A549 (cell line): ENCODE results near the gene RNF26. TPM values are rescaled to one million over a fixed set of nuclear protein-coding genes. Genes with fewer than 3 reads are reported as not detected.
A peak's percentile ranks its signal among the peaks of the same experiment; 100 is the strongest.

Experiments
- ATAC-seq, 2 experiments: fragments of 200-7000 bp in 1 of 2; fragments of >200 bp in 1 of 2; cut with Nextera tagmentation in 1 of 2; cut with Tn5 transposase in 1 of 2; 3 replicates each; pipeline versions ENCODE4 v1.8.0 to v1.9.1; 2018 to 2020; ENCODE audit warnings: mild to moderate bottlenecking in 1 of 2, moderate library complexity in 1 of 2
- CTCF ChIA-PET: fragments of 300-600 bp; sonication (Branson Sonifier 250); formaldehyde crosslinking; extraction: SDS; loops from one replicate; lab custom pipeline; 2021; ENCODE audit warnings: antibody characterized with exemption, inconsistent platforms; lab: Yijun Ruan, JAX
- POLR2A ChIA-PET: fragments of 350-600 bp; formaldehyde crosslinking; extraction: SDS; loops from one replicate; lab custom pipeline; 2021; ENCODE audit warnings: antibody characterized with exemption, inconsistent platforms; lab: Yijun Ruan, JAX
- DNase-seq, 2 experiments: peaks; one replicate each; pipeline versions ENCODE4 v3.0.0 to v3.0.0-alpha.2; 2011 to 2016; ENCODE audit warnings: low read depth in 1 of 2, low spot score in 1 of 2
- FAIRE-seq: peaks from 2 replicates; lab custom pipeline; 2011; peaks lifted over from hg19 to GRCh38; lab: Jason Lieb, UNC
- H3K27ac ChIP-seq, 2 experiments: fragments of >200 bp; sonication (Bioruptor Twin); formaldehyde crosslinking; 3 replicates each; pipeline ENCODE4 v1.5.1; 2016 to 2017
- H3K4me1 ChIP-seq: fragments of >200 bp; sonication (Bioruptor Twin); formaldehyde crosslinking; 3 replicates; pipeline ENCODE4 v1.6.1; 2016
- H3K4me2 ChIP-seq: fragments of >200 bp; sonication (Bioruptor Twin); formaldehyde crosslinking; 3 replicates; pipeline ENCODE4 v1.6.1; 2016
- H3K4me3 ChIP-seq: fragments of >200 bp; sonication (Bioruptor Twin); formaldehyde crosslinking; 3 replicates; pipeline ENCODE4 v1.5.1; 2016
- H3K9me3 ChIP-seq: fragments of >200 bp; sonication (Bioruptor Twin); formaldehyde crosslinking; 3 replicates; pipeline ENCODE4 v1.6.1; 2016
- BHLHE40 ChIP-seq: IDR thresholded peaks from 2 replicates; pipeline ENCODE4 v1.6.1; 2012; ENCODE audit warnings: low read depth, low read length, inconsistent platforms
- CBX2 ChIP-seq: fragments of 200-600 bp; sonication (generic); IDR thresholded peaks from 2 replicates; pipeline ENCODE4 v1.6.1; 2016; ENCODE audit warnings: low read depth, mild to moderate bottlenecking, borderline replicate concordance
- CHD2 ChIP-seq: fragments of 150-350 bp; IDR thresholded peaks from 2 replicates; pipeline ENCODE4 v1.6.1; 2014; ENCODE audit warnings: low read length; ENCODE audit not compliant: partially characterized antibody
- CHD4 ChIP-seq: fragments of 200-600 bp; sonication (generic); IDR thresholded peaks from 2 replicates; pipeline ENCODE4 v1.6.1; 2016; ENCODE audit warnings: antibody characterized with exemption, mild to moderate bottlenecking, borderline replicate concordance
- EP300 ChIP-seq, 2 experiments: fragments of >200 bp; sonication (Bioruptor Twin); formaldehyde crosslinking; IDR thresholded peaks; 2 replicates in 1 of 2; 3 replicates in 1 of 2; pipeline ENCODE4 v1.6.1; 2016 to 2017
- ESRRA ChIP-seq: fragments of 150-350 bp; IDR thresholded peaks from 2 replicates; pipeline ENCODE4 v1.6.1; 2014; ENCODE audit warnings: mild to moderate bottlenecking, low read length, borderline replicate concordance
- FOSL2 ChIP-seq, 2 experiments: fragments of 450-650 bp in 1 of 2; fragments of >200 bp in 1 of 2; sonication (Bioruptor Twin) in 1 of 2; formaldehyde crosslinking; IDR thresholded peaks; 2 replicates each; pipeline versions ENCODE4 v1.5.0 to v1.6.1; 2016 to 2020; ENCODE audit warnings: mild to moderate bottlenecking in 1 of 2, moderate library complexity in 1 of 2
- HDAC2 ChIP-seq: fragments of 200-600 bp; sonication (generic); IDR thresholded peaks from 2 replicates; pipeline ENCODE4 v1.6.1; 2016
- HOXB13 ChIP-seq: fragments of 250-450 bp; sonication (Bioruptor Pico); IDR thresholded peaks from 2 replicates; pipeline ENCODE4 v1.5.0; 2020; ENCODE audit warnings: low read depth, mild to moderate bottlenecking, moderate library complexity
- MAFK ChIP-seq: fragments of 450-650 bp; IDR thresholded peaks from 2 replicates; pipeline ENCODE4 v1.6.1; 2014; ENCODE audit not compliant: partially characterized antibody
- NR3C1 ChIP-seq: fragments of >200 bp; sonication (Bioruptor Twin); formaldehyde crosslinking; IDR thresholded peaks from 3 replicates; pipeline ENCODE4 v1.6.1; 2017
- POLR2A ChIP-seq: IDR thresholded peaks from 2 replicates; pipeline ENCODE4 v1.6.1; 2012; ENCODE audit warnings: mild to moderate bottlenecking, low read length
- RCOR1 ChIP-seq: fragments of 150-350 bp; IDR thresholded peaks from 2 replicates; pipeline ENCODE4 v1.6.1; 2014; ENCODE audit warnings: antibody characterized with exemption, low read length, low read depth
- RFX5 ChIP-seq: fragments of 450-650 bp; IDR thresholded peaks from 2 replicates; pipeline ENCODE4 v1.7.1; 2014; ENCODE audit warnings: antibody characterized with exemption, mild to moderate bottlenecking, moderate library complexity
- RNF2 ChIP-seq: fragments of 200-600 bp; sonication (generic); IDR thresholded peaks from 2 replicates; pipeline ENCODE4 v1.6.1; 2016; ENCODE audit warnings: low read depth, mild to moderate bottlenecking, antibody characterized with exemption, moderate library complexity, borderline replicate concordance
- SREBF2 ChIP-seq: fragments of 450-650 bp; IDR thresholded peaks from 2 replicates; pipeline ENCODE4 v1.6.1; 2014; ENCODE audit warnings: mild to moderate bottlenecking, moderate library complexity
- TP53 ChIP-seq: fragments of 250-450 bp; sonication (Bioruptor Pico); IDR thresholded peaks from 2 replicates; pipeline ENCODE4 v1.5.0; 2021; ENCODE audit warnings: mild to moderate bottlenecking, moderate library complexity
- ZC3H11A ChIP-seq: fragments of 450-650 bp; IDR thresholded peaks from 2 replicates; pipeline ENCODE4 v1.6.1; 2014; ENCODE audit warnings: antibody characterized with exemption, mild to moderate bottlenecking
- ZSCAN20 ChIP-seq: fragments of 250-450 bp; sonication (Bioruptor Pico); IDR thresholded peaks from 2 replicates; pipeline ENCODE4 v1.8.0; 2022; ENCODE audit warnings: mild to moderate bottlenecking, moderate library complexity
- WGBS: methylation state at CpG from one replicate; pipeline ENCODE4 v1.1.6; 2017; ENCODE audit errors: missing lambda C conversion rate; 5-methylcytosine and 5-hydroxymethylcytosine counted together
- polyA plus RNA-seq, 4 experiments: library from polyadenylated mRNA; depleted of rRNA in 3 of 4; stranded (reverse); fragments of >200 nt; fragmentation: RNase III in 1 of 4; extraction: RNeasy Plus Mini Kit Qiagen cat#74134 plus additional on column Dnase treatment in 1 of 4; gene quantifications; 2 replicates in 3 of 4; 3 replicates in 1 of 4; pipeline ENCODE4 v1.2.3, GENCODE V29; 2011 to 2017
- TF ChIP-seq, protein P1 (sequence below): fragments of 450-650 bp; IDR thresholded peaks from 2 replicates; pipeline ENCODE4 v1.6.1; 2014; ENCODE audit warnings: antibody characterized with exemption
- TF ChIP-seq, protein P2 (sequence below): fragments of >200 bp; sonication (Bioruptor Twin); formaldehyde crosslinking; IDR thresholded peaks from 3 replicates; pipeline ENCODE4 v1.5.1; 2016
- TF ChIP-seq, protein P3 (sequence below): fragments of >200 bp; sonication (Bioruptor Twin); formaldehyde crosslinking; IDR thresholded peaks from 2 replicates; pipeline ENCODE4 v1.6.1; 2016
- TF ChIP-seq, protein P4 (sequence below): IDR thresholded peaks from 2 replicates; pipeline ENCODE4 v1.6.1; 2012

The RNF26 gene
- polyA plus RNA-seq, 2 of the 4 experiments (the other 2 are of a cell fraction) = 23.5 to 26.5 TPM

DNA sequence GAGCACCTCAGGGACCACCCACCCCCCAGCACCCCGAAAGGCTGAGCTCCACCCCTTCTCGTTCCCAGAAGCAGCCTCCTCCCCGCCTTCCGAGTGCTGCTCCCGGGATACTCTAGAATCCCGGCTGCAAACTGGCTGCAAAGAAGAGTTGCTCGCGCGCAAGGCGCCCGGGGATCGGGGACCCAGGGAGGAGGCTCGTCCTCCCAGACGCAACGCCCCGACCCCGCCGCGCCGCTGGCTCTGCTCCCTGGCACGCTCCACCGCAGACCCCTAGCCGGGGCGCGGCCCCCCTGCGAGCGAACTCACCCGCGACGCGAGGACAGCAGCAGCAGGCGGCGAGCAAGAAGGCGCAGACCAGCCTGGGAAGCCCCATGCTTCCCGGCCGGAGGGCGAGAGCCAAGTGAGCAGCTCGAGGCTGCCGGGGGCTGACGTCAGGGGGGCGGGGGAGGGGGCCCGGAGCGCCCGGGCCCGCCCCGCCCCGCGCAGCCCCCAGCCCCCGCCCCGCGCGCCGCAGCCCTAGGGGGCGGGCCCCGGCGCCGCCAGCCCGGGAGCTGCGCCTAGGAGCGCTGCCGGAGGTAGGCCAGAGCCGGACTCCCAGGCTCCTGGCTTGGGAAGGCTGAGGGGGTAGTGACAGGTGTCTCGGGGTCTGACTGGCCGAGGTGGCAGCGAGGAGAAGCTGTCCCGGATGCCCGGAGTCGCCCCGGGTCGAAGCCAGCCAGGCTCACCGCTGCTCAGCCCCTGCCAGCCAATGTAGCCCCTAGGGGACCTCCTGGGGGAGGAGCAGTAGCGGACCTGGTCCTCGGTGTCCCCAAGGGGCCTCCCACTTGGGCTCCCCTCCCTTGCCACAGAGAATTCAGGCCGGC, 17.4 kb upstream of the RNF26 start, which contains the start of gene MCAM:
Gene MCAM, minus strand, starts transcription at position 402 of the 863 bp plus-strand sequence. Its CDS starts 29 bp downstream, at position 373.
- no peak for TF ChIP-seq ESRRA
- TF ChIP-seq, protein P1, sequence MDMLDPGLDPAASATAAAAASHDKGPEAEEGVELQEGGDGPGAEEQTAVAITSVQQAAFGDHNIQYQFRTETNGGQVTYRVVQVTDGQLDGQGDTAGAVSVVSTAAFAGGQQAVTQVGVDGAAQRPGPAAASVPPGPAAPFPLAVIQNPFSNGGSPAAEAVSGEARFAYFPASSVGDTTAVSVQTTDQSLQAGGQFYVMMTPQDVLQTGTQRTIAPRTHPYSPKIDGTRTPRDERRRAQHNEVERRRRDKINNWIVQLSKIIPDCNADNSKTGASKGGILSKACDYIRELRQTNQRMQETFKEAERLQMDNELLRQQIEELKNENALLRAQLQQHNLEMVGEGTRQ = no peak
- no peak for TF ChIP-seq POLR2A
- no peak for TF ChIP-seq NR3C1
- TF ChIP-seq, protein P2, sequence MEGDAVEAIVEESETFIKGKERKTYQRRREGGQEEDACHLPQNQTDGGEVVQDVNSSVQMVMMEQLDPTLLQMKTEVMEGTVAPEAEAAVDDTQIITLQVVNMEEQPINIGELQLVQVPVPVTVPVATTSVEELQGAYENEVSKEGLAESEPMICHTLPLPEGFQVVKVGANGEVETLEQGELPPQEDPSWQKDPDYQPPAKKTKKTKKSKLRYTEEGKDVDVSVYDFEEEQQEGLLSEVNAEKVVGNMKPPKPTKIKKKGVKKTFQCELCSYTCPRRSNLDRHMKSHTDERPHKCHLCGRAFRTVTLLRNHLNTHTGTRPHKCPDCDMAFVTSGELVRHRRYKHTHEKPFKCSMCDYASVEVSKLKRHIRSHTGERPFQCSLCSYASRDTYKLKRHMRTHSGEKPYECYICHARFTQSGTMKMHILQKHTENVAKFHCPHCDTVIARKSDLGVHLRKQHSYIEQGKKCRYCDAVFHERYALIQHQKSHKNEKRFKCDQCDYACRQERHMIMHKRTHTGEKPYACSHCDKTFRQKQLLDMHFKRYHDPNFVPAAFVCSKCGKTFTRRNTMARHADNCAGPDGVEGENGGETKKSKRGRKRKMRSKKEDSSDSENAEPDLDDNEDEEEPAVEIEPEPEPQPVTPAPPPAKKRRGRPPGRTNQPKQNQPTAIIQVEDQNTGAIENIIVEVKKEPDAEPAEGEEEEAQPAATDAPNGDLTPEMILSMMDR = no peak
- TF ChIP-seq RCOR1 = no peak
- TF ChIP-seq EP300 (IDR thresholded peaks at IDR 0.05) = no peak
- no peak for TF ChIP-seq CHD2
- no peak for TF ChIP-seq SREBF2
- TF ChIP-seq MAFK = no peak
- TF ChIP-seq TP53 (CRISPR knock-in tag) = no peak
- TF ChIP-seq HDAC2 = no peak
- Histone ChIP-seq H3K4me2 (peak within 1 kb of the TSS; percentile 98), H3K4me3 (peak within 1 kb of the TSS; percentile 47), H3K4me1 (peaks cover 37% of the 10 kb centered on the region), H3K9me3 (no peaks in the 10 kb centered on the region), H3K27ac (peak within 1 kb of the TSS; percentile 55 to 79)
- DNase-seq (no peak), FAIRE-seq (no peak), ATAC-seq (peak in 1 of 2 experiments; percentile 7; a peak in 2 of 6 replicates)
- WGBS = 78% methylated on average over 3 of the region's 74 CpGs
- ChIA-PET CTCF (interaction anchor here (1.0 to 2.3 kb wide), 6 partner anchors 10 to 120 kb away, joined by 3 to 9 read pairs (median 4); no protein-coding TSS in a partner anchor), POLR2A (interaction anchor here (0.6 kb wide), 1 partner anchor 21 kb away, joined by 3 read pairs; no protein-coding TSS in a partner anchor)

DNA sequence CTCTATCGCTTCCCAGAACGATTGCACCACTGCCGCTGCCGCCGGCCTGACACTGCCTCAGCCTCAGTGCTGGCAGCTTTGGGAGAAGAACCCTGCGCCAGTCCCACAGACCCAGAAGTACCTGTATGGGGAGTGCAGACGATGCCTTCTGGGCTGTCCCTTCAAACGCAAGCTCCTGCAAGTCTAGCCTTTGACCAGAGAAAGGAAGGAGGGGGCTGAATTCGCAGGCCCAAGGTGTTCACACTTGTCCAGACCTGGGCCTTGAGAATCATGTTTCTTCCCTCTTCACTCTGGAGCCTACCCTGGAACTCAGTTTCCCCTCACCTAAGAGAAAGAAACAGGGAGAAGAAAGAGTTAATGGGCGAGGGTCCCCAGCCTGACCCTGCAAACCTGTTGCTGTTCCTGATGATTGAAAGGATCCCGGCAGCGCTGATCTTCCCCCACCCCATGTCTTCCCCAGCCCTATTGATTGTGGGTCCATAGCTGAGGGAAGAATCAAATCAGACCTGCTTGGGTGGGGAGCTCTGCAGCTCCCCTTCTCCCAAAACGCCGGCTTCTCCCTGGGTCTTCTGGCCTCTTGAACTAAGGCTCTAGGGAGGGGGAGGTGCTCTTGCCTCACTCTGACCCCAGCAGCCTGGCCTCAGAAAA, 16.6 kb upstream of the RNF26 start:
- POLR2A ChIA-PET = no interaction called here
- peak overlapping the region in 1 of 2 experiments; percentile 79; a peak in 2 of 6 replicates for H3K27ac ChIP-seq

More for the DNA sequence above, 16.6 kb upstream of the RNF26 start:
- FAIRE-seq (no peak), ATAC-seq (no peak), DNase-seq (no peak)
- CTCF ChIA-PET = interaction anchor here (1.0 to 1.4 kb wide), 3 partner anchors 9 to 157 kb away, joined by 3 to 5 read pairs (median 4); no protein-coding TSS in a partner anchor
- 90% methylated on average over 14 of the region's 14 CpGs for WGBS
- TF ChIP-seq ESRRA (no peak), TP53 (CRISPR knock-in tag) (no peak), HOXB13 (CRISPR knock-in tag) (no peak), CHD4 (no peak), BHLHE40 (no peak), RCOR1 (no peak), RFX5 (no peak), FOSL2 (IDR thresholded peaks at IDR 0.05) (no peak), FOSL2 (CRISPR knock-in tag; IDR thresholded peaks at IDR 0.05) (no peak), ZC3H11A (no peak), RNF2 (no peak), ZSCAN20 (CRISPR knock-in tag) (no peak), CBX2 (no peak)
- TF ChIP-seq, protein P3, sequence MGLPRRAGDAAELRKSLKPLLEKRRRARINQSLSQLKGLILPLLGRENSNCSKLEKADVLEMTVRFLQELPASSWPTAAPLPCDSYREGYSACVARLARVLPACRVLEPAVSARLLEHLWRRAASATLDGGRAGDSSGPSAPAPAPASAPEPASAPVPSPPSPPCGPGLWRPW = no peak
- TF ChIP-seq, protein P4, sequence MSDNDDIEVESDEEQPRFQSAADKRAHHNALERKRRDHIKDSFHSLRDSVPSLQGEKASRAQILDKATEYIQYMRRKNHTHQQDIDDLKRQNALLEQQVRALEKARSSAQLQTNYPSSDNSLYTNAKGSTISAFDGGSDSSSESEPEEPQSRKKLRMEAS = no peak
- peak overlapping the region; percentile 98 for H3K4me2 ChIP-seq
- H3K4me3 ChIP-seq = no peak overlapping the region
- no peaks in the 10 kb centered on the region for H3K9me3 ChIP-seq
- peaks cover 43% of the 10 kb centered on the region for H3K4me1 ChIP-seq
